ENCODE measurements around the gene MED23.
A peak's percentile ranks its signal among the peaks of the same experiment; 100 is the strongest.

Gene MED23

DNA sequence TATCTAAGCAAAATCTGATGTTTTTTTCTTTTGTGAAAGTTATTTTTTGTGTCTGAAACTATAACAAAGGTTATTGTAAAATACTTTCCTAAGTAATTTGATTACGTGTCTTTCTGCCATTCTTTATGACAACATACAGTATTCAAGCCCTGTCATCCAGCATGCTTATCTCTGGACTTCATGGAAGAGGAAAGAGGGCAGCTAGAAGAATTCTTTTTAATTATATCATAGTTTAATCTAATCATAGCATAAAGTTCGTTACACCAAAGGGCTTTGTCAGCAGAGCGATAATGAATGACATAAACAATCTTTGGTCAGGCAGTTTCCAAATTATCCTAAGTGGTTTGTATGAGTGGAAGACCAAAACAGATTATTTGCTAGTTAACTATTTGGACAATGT lies 12.5 kb upstream of the MED23 start:
- no peak for DNase-seq (ENCODE audit: low spot score)
- TF ChIP-seq, protein P1, sequence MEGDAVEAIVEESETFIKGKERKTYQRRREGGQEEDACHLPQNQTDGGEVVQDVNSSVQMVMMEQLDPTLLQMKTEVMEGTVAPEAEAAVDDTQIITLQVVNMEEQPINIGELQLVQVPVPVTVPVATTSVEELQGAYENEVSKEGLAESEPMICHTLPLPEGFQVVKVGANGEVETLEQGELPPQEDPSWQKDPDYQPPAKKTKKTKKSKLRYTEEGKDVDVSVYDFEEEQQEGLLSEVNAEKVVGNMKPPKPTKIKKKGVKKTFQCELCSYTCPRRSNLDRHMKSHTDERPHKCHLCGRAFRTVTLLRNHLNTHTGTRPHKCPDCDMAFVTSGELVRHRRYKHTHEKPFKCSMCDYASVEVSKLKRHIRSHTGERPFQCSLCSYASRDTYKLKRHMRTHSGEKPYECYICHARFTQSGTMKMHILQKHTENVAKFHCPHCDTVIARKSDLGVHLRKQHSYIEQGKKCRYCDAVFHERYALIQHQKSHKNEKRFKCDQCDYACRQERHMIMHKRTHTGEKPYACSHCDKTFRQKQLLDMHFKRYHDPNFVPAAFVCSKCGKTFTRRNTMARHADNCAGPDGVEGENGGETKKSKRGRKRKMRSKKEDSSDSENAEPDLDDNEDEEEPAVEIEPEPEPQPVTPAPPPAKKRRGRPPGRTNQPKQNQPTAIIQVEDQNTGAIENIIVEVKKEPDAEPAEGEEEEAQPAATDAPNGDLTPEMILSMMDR (IDR thresholded peaks at IDR 0.05; ENCODE audit: extremely low read depth, missing control alignments): peak; percentile 1

DNA sequence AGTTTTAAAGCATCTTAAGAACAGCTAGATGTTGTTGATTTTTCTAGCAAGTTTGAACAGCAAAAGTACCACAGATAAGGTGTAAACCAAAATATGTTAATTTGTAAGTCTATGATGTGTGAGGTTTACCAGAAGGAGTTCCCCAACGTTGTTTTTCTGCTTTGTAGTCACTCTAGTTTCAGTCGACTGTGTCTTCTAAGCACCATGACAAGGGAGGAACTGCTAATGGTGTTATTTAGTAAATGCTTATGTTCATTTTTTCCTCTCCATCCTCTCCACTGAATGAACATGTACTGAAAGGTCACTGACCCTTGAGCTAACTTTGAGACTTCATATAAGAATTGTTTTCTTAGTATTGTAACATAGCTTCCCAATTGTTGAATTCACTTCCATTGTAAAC lies 12.1 kb upstream of the MED23 start:
- peak; percentile 18 for DNase-seq (ENCODE audit: low spot score)
- TF ChIP-seq, protein P1 (IDR thresholded peaks at IDR 0.05; ENCODE audit: extremely low read depth, missing control alignments): no peak

DNA sequence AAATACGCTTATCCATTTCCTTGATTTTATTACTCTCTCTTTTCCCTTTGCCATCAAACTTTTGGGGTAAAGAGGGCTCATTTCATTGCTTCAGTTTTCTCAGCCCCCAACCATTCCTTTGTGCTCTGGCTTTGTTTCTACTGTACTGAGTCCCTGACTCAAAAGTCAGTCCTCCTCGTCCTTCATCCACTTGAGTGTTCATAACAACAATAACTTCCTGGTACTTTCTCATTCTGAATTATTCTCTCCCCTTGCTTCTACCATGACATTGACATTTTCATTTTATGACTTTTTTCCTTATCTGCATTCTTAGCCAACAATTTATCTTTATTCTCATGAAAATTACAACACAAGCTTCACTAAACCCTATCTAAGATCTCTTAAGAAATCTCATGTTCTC lies 10.0 kb upstream of the MED23 start:
- no peak for DNase-seq (ENCODE audit: low spot score)
- TF ChIP-seq, protein P1 (IDR thresholded peaks at IDR 0.05; ENCODE audit: extremely low read depth, missing control alignments): no peak

DNA sequence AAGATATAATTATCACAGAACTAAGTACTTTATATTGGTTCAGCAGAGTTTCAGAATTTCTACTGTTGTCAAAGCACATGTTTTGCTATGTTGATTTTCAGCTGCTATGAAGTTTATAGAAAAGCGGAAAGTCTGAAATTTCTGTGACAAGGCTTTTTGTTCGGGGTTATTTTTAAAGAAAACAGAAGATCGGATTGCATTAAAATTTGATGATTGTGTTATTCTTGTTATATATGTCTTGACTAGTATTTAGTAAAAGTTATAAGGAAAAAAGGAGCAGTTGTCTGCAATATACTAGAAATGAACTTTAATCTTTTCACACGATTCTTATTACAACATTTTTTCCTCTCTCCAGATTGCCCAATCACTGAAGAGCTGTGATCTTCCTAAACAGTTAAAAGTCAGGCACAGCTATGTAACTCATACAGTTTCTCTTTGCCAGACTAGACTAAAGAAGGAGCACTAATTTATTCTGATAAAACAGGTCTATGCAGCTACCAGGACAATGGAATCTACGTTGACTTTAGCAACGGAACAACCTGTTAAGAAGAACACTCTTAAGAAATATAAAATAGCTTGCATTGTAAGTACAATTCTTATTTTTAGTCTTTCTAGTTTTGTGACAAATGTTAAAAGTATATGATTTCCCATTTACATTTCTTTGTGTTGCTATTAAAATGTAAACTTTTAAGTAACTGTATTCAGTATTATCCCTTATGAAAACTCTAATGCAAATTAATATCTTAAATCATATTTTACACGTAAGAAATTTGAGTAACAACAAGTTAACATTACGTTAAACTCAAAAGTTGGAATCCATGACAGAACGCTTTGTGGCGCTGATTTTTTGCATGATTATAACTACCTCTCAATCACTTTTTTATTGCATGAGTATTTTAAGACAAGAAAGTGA lies 9.1 kb upstream of the MED23 start, which contains the start of gene ENPP3:
Gene ENPP3, plus strand, starts transcription at position 423 of the 913 bp plus-strand sequence. Its CDS starts 83 bp downstream, at position 506.
- TF ChIP-seq, protein P1 (IDR thresholded peaks at IDR 0.05; ENCODE audit: extremely low read depth, missing control alignments): no peak
- DNase-seq (ENCODE audit: low spot score): no peak

DNA sequence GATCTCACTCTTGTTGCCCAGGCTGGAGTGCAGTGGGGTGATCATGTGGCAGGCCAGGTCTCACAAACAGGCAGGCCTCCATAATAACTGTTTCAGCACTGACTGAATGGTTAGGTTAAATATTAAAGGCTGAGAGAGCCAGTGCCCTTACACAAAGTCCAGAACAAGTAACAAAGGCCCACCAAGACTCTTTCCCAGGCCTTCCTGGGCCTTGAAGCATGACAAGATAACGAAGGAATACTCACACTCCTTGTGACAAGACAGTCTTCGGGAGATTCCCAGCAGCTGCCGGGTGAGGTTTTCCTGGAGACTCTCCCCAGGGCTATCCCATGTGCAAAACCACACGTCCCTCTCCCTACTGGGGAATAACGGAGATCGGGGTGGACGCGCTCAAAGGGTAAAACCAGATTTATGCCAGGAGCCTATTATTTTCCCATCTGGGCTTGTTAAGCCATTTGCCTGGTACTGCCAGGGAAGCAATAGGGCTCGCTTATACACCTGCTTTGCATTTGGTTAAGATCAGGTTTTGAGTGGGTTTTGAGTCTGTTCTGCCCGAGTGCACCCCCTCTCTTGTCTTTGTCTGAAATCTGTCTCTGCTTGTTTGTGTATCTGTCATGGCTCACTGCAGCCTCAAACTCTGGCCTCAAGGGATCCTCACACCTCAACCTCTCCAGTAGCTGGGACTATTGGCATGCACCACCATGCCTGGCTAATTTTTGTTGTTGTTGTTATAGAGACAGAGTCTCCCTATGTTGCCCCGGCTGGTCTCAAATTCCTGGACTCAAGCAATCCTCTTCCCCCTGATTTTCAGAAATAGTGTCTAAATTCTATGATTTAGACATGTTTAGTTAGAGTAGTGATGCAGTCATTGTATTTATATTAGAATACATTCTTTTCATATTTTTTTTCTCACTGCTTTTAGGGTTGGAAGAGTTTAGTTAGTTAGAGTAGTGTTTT lies 7.6 kb upstream of the MED23 start:
- no peak for DNase-seq (ENCODE audit: low spot score)
- TF ChIP-seq, protein P1 (IDR thresholded peaks at IDR 0.05; ENCODE audit: extremely low read depth, missing control alignments): no peak

DNA sequence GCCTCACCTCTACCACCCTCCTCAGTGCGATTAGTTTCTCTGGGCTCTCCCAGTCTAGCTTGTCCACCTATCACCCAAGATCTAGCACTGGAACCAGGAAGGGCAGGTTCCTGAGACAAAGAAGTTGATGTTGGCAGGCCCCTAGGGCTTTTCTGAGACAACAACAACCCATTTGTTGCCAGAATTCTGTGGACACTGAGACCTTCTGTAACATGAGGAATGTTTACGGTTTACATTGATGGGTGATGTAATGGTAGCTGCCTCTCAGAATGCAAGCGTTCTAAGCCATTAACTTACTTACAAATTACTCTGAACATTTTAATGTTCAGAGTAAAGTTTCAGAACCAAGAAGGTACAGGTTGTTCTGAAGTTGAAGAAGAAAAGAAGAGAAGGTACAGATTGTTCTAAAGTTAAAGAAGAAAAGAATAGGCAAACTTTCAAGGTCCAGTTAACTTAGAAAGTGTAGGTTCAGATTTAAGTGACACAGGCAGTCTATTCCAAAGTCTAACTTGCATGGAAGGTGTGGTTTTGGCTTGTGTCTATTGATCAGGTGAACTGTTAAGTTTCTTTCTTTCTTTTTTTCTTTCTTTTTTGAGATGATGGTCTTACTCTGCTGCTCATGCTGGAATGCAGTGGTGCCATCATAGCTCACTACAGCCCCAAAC lies 3.7 kb upstream of the MED23 start:
- TF ChIP-seq, protein P1 (IDR thresholded peaks at IDR 0.05; ENCODE audit: extremely low read depth, missing control alignments): no peak

More for the DNA sequence above, 3.7 kb upstream of the MED23 start:
- no peak for DNase-seq (ENCODE audit: low spot score)
